IMR-90 (cell line): Measurements from ENCODE around the gene OVOL1. TPM values are rescaled to one million over a fixed set of nuclear protein-coding genes. Genes with fewer than 3 reads are reported as not detected.

Experiments
- ATAC-seq: fragments of 200-7000 bp; cut with Tn5 transposase; 2 replicates; pipeline ENCODE4 v1.9.1; 2020; ENCODE audit warnings: low read depth, mild to moderate bottlenecking, moderate library complexity
- BruUV-seq: library from RNA; stranded (reverse); fragments of 400-500 nt; replicated peaks from 2 replicates; lab custom pipeline; 2021; lab: Mats Ljungman, UMichigan
- CTCF ChIA-PET: fragments of 300-600 bp; formaldehyde crosslinking; extraction: SDS; loops from one replicate; lab custom pipeline; 2021; ENCODE audit warnings: antibody characterized with exemption; lab: Yijun Ruan, JAX
- POLR2A ChIA-PET: fragments of 300-600 bp; sonication (Branson Sonifier 250); formaldehyde crosslinking; loops from one replicate; lab custom pipeline; 2022; ENCODE audit warnings: antibody characterized with exemption; ENCODE audit not compliant: unreplicated experiment; lab: Charles Lee
- DNase-seq: peaks from one replicate; pipeline ENCODE4 v3.0.0; 2013
- H2AFZ ChIP-seq: replicated peaks from 2 replicates; pipeline ENCODE3; 2013; ENCODE audit warnings: low read length, mild to moderate bottlenecking; ENCODE audit not compliant: poor library complexity
- H2AK5ac ChIP-seq: 2 replicates; pipeline ENCODE4 v1.6.1; 2013; ENCODE audit warnings: low read depth, low read length, inconsistent platforms
- H2AK9ac ChIP-seq: replicated peaks from 2 replicates; pipeline ENCODE3; 2013; ENCODE audit warnings: mild to moderate bottlenecking, low read depth, low read length, moderate library complexity; ENCODE audit not compliant: poor library complexity
- H2BK120ac ChIP-seq: 2 replicates; pipeline ENCODE4 v1.6.1; 2013; ENCODE audit warnings: low read depth, low read length, inconsistent platforms
- H2BK15ac ChIP-seq: 3 replicates; pipeline ENCODE4 v1.6.1; 2013; ENCODE audit warnings: low read depth, low read length, inconsistent platforms
- H2BK20ac ChIP-seq: 2 replicates; pipeline ENCODE4 v1.6.1; 2013; ENCODE audit warnings: low read depth, mild to moderate bottlenecking, inconsistent platforms, low read length, moderate library complexity
- H2BK5ac ChIP-seq: 2 replicates; pipeline ENCODE4 v1.6.1; 2013; ENCODE audit warnings: mild to moderate bottlenecking, low read depth, low read length, inconsistent platforms; ENCODE audit not compliant: poor library complexity, severe bottlenecking
- H3K14ac ChIP-seq: replicated peaks from 2 replicates; pipeline ENCODE4 v1.6.1; 2013; ENCODE audit warnings: low read depth, low read length, inconsistent platforms
- H3K18ac ChIP-seq: 2 replicates; pipeline ENCODE4 v1.6.1; 2013; ENCODE audit warnings: low read depth, low read length, control low read depth
- H3K23ac ChIP-seq: 2 replicates; pipeline ENCODE4 v1.6.1; 2013; ENCODE audit warnings: low read depth, low read length, inconsistent platforms
- H3K27ac ChIP-seq: 2 replicates; pipeline ENCODE4 v1.5.1; 2013; ENCODE audit warnings: mild to moderate bottlenecking, control low read depth, low read length; ENCODE audit not compliant: insufficient read depth
- H3K27me3 ChIP-seq: 2 replicates; pipeline ENCODE4 v1.6.1; 2013; ENCODE audit warnings: low read length; ENCODE audit not compliant: control insufficient read depth, insufficient read depth
- H3K36me3 ChIP-seq: 2 replicates; pipeline ENCODE4 v1.6.1; 2013; ENCODE audit warnings: low read length, mixed read lengths; ENCODE audit not compliant: control insufficient read depth, insufficient read depth
- H3K4ac ChIP-seq: 2 replicates; pipeline ENCODE4 v1.6.1; 2013; ENCODE audit warnings: low read depth, low read length, inconsistent platforms
- H3K4me1 ChIP-seq: 2 replicates; pipeline ENCODE4 v1.6.1; 2013; ENCODE audit warnings: low read length, mixed read lengths; ENCODE audit not compliant: control insufficient read depth, insufficient read depth
- H3K4me2 ChIP-seq: 2 replicates; pipeline ENCODE4 v1.6.1; 2013; ENCODE audit warnings: low read depth, mild to moderate bottlenecking, control low read depth, low read length, moderate library complexity
- H3K4me3 ChIP-seq: 2 replicates; pipeline ENCODE4 v1.5.1; 2013; ENCODE audit warnings: low read depth, mild to moderate bottlenecking, control low read depth, low read length, moderate library complexity; ENCODE audit not compliant: insufficient read depth
- H3K56ac ChIP-seq: 2 replicates; pipeline ENCODE4 v1.6.1; 2013; ENCODE audit warnings: low read length, inconsistent platforms; ENCODE audit not compliant: insufficient read depth; ENCODE audit errors: extremely low read depth
- H3K79me1 ChIP-seq, 2 experiments: 2 replicates each; pipeline ENCODE4 v1.6.1; 2013; ENCODE audit warnings: low read length in 2 of 2, inconsistent platforms in 1 of 2, low read depth in 1 of 2
- H3K9ac ChIP-seq: 2 replicates; pipeline ENCODE4 v1.6.1; 2013; ENCODE audit warnings: low read depth, low read length, control low read depth
- H3K9me1 ChIP-seq: 2 replicates; pipeline ENCODE4 v1.6.1; 2013; ENCODE audit warnings: low read length, inconsistent platforms; ENCODE audit not compliant: insufficient read depth
- H3K9me3 ChIP-seq: 2 replicates; pipeline ENCODE4 v1.6.1; 2013; ENCODE audit warnings: low read length; ENCODE audit not compliant: control insufficient read depth, insufficient read depth
- H4K20me1 ChIP-seq: 2 replicates; pipeline ENCODE4 v1.6.1; 2013; ENCODE audit warnings: low read length, inconsistent platforms; ENCODE audit not compliant: insufficient read depth
- H4K5ac ChIP-seq: 2 replicates; pipeline ENCODE4 v1.6.1; 2013; ENCODE audit warnings: mild to moderate bottlenecking, low read depth, low read length, control low read depth
- H4K8ac ChIP-seq, 2 experiments: 2 replicates each; pipeline ENCODE4 v1.6.1; 2013; ENCODE audit warnings: low read depth in 2 of 2, low read length in 2 of 2, control low read depth in 1 of 2, inconsistent platforms in 1 of 2
- H4K91ac ChIP-seq: 2 replicates; pipeline ENCODE4 v1.6.1; 2013; ENCODE audit warnings: low read depth, low read length, inconsistent platforms; ENCODE audit not compliant: insufficient read depth
- BHLHE40 ChIP-seq: fragments of 150-350 bp; IDR thresholded peaks from 2 replicates; pipeline ENCODE4 v1.6.1; 2016; ENCODE audit warnings: mild to moderate bottlenecking, low read depth, low read length
- CEBPB ChIP-seq: IDR thresholded peaks from 2 replicates; pipeline ENCODE4 v1.6.1; 2012; ENCODE audit warnings: low read depth, low read length, improper control_type of control experiment
- MAZ ChIP-seq: IDR thresholded peaks from 2 replicates; pipeline ENCODE4 v1.6.1; 2012; ENCODE audit warnings: low read depth, mild to moderate bottlenecking, low read length, improper control_type of control experiment, moderate library complexity, borderline replicate concordance
- MXI1 ChIP-seq: IDR thresholded peaks from 2 replicates; pipeline ENCODE4 v1.6.1; 2012; ENCODE audit warnings: low read depth, mild to moderate bottlenecking, low read length, moderate library complexity, borderline replicate concordance
- NFE2L2 ChIP-seq: fragments of 150-350 bp; IDR thresholded peaks from 2 replicates; pipeline ENCODE4 v1.6.1; 2016; ENCODE audit warnings: low read depth, mild to moderate bottlenecking, low read length
- WGBS, 2 experiments: methylation state at CpG; one replicate each; pipeline versions ENCODE4 v1.1.5 to v1.1.7; 2013; ENCODE audit warnings: missing lambda C conversion rate in 2 of 2; ENCODE audit not compliant: insufficient read length in 1 of 2; ENCODE audit errors: extremely low coverage in 2 of 2; 5-methylcytosine and 5-hydroxymethylcytosine counted together
- dilution Hi-C: fragments of 300-500 bp; cut with HindIII; formaldehyde crosslinking; loops from one replicate; pipeline ENCODE4 v1.14.3; 2018; ENCODE audit warnings: low sequenced_read_pairs; ENCODE audit not compliant: unreplicated experiment
- in situ Hi-C: fragments of 300-500 bp; cut with MboI; formaldehyde crosslinking; loops from 3 replicates; pipeline ENCODE4 v1.14.3; 2019; ENCODE audit warnings: low sequenced_read_pairs, inconsistent platforms, mixed read lengths
- intact Hi-C: fragments of 100-400 bp; cut with micrococcal nuclease; formaldehyde crosslinking; loops from 2 replicates; pipeline ENCODE4 v1.10.0; 2022
- polyA plus RNA-seq, 3 experiments: library from polyadenylated mRNA; depleted of rRNA; stranded (reverse); fragments of >200 nt; gene quantifications; 2 replicates each; pipeline ENCODE4 v1.2.3, GENCODE V29; 2012; ENCODE audit warnings: low replicate concordance in 1 of 3
- total RNA-seq: library from RNA; depleted of rRNA; stranded (reverse); fragments of >200 nt; gene quantifications from 2 replicates; pipeline ENCODE4 v1.2.3, GENCODE V29; 2012

Gene OVOL1
- total and polyA plus RNA-seq, 2 of the 4 experiments (the other 2 are of a cell fraction), result not detected

GRCh38 chr11:65785319-65786007 is 1.4 kb upstream of the OVOL1 start:
- H3K79me1 ChIP-seq, result peaks cover 0 to under 1% of the 10 kb centered on the region in 2 experiments; a peak in 1 of 4 replicates
- H2BK15ac ChIP-seq, result no peak overlapping the region
- dilution Hi-C loops, result no loop called here
- H2BK5ac ChIP-seq, result no peak overlapping the region
- H3K4me1 ChIP-seq, result no peaks in the 10 kb centered on the region; the same call in 1 of the 2 replicates
- BruUV-seq, result no TSS peak
- peaks cover 70% of the 10 kb centered on the region for H3K27me3 ChIP-seq
- POLR2A ChIA-PET, result no interaction called here
- no peak overlapping the region for H3K9ac ChIP-seq
- H3K23ac ChIP-seq, result no peak overlapping the region
- H2BK120ac ChIP-seq, result no peak overlapping the region
- no peaks in the 10 kb centered on the region for H3K9me1 ChIP-seq
- no peak overlapping the region for H3K56ac ChIP-seq
- in situ Hi-C loops, result no loop called here
- ATAC-seq (no peak), DNase-seq (no peak)
- no peak overlapping the region for H3K4me2 ChIP-seq
- no peaks in the 10 kb centered on the region for H3K36me3 ChIP-seq
- H2BK20ac ChIP-seq, result no peak overlapping the region
- no peak overlapping the region for H4K8ac ChIP-seq
- peaks cover 2% of the 10 kb centered on the region; the same call in 1 of the 2 replicates for H3K9me3 ChIP-seq
- no peak overlapping the region for H4K5ac ChIP-seq
- no peak overlapping the region for H4K91ac ChIP-seq
- H3K4me3 ChIP-seq, result no peak overlapping the region
- CTCF ChIA-PET, result no interaction called here
- H2AK9ac ChIP-seq, result no peak overlapping the region
- intact Hi-C loops, result no loop called here
- TF ChIP-seq CEBPB, result no peak
- TF ChIP-seq BHLHE40, result no peak
- no peak for TF ChIP-seq MXI1
- no peak for TF ChIP-seq MAZ
- TF ChIP-seq NFE2L2, result no peak
- no peak overlapping the region for H3K18ac ChIP-seq
- H3K14ac ChIP-seq, result no peak overlapping the region
- 80% methylated on average over 1 of the region's 8 CpGs; no CpG with 5 or more reads in 1 of the 2 experiments for WGBS, 2 experiments
- no peak overlapping the region for H2AK5ac ChIP-seq
- H3K4ac ChIP-seq, result no peak overlapping the region
- H3K27ac ChIP-seq, result no peak overlapping the region
- no peaks in the 10 kb centered on the region; the same call in 1 of the 2 replicates for H4K20me1 ChIP-seq
- no peak overlapping the region for H2AFZ ChIP-seq
